K562 (cell line): ENCODE measurements around the gene VPS16.

Source experiments
- CREB3 ChIP-seq: fragments of 450-650 bp; conservative IDR thresholded peaks from 2 replicates; pipeline ENCODE4 v1.6.1; 2016; ENCODE audit warnings: missing genetic modification characterization, low read depth, mild to moderate bottlenecking, missing compliant biosample characterization, moderate library complexity
- RBFOX2 ChIP-seq: fragments of 200-400 bp; formaldehyde crosslinking; IDR thresholded peaks from 2 replicates; pipeline ENCODE4 v1.6.1; 2017; ENCODE audit warnings: low read depth, mild to moderate bottlenecking, low read length, moderate library complexity
- TSHZ1 ChIP-seq: fragments of 250-450 bp; sonication (Bioruptor Pico); IDR thresholded peaks from 2 replicates; pipeline ENCODE4 v1.4.0; 2020; ENCODE audit warnings: mild to moderate bottlenecking, moderate library complexity
- ZBTB5 ChIP-seq: fragments of 450-650 bp; IDR thresholded peaks from 2 replicates; pipeline ENCODE4 v1.6.1; 2017; ENCODE audit warnings: antibody characterized with exemption

GRCh38 chr20:2804852-2805688, 35.5 kb upstream of the VPS16 start:
- TF ChIP-seq CREB3 (tag), result no peak
- no peak for TF ChIP-seq ZBTB5
- TF ChIP-seq TSHZ1, result no peak
- TF ChIP-seq RBFOX2, result no peak
